Right hindlimb (tissue), 1 donor: ENCODE measurements around the gene APEH.

ENCODE experiments used
- DNase-seq: peaks from one replicate; pipeline ENCODE4 v3.0.0-alpha.2; 2018

Gene APEH

GRCh38 chr3:49652218-49652902, 21.8 kb upstream of the APEH start:
- no peak for DNase-seq

GRCh38 chr3:49652903-49653415, 21.2 kb upstream of the APEH start:
- DNase-seq: no peak

GRCh38 chr3:49653621-49654020, 20.5 kb upstream of the APEH start:
- no peak for DNase-seq

GRCh38 chr3:49654176-49654825, 19.9 kb upstream of the APEH start:
- no peak for DNase-seq

- no peak for DNase-seq
Observed at GRCh38 chr3:49654955-49655556, 19.1 kb upstream of the APEH start.

GRCh38 chr3:49655731-49656285, 18.3 kb upstream of the APEH start:
- DNase-seq: no peak

GRCh38 chr3:49656541-49657112, 17.5 kb upstream of the APEH start:
- DNase-seq: peak; percentile 47

GRCh38 chr3:49657208-49657915, 16.8 kb upstream of the APEH start:
- DNase-seq: no peak

- DNase-seq: no peak
Observed at GRCh38 chr3:49658711-49659110, 15.4 kb upstream of the APEH start.

- no peak for DNase-seq
Observed at GRCh38 chr3:49659756-49660155, 14.4 kb upstream of the APEH start.

GRCh38 chr3:49661281-49661680, 12.9 kb upstream of the APEH start:
- no peak for DNase-seq

- DNase-seq: no peak
Observed at GRCh38 chr3:49662021-49662420, 12.1 kb upstream of the APEH start.

- no peak for DNase-seq
Observed at GRCh38 chr3:49662720-49663413, 11.3 kb upstream of the APEH start.

GRCh38 chr3:49663831-49664230, 10.3 kb upstream of the APEH start:
- DNase-seq: no peak

GRCh38 chr3:49664300-49664699, 9.9 kb upstream of the APEH start:
- DNase-seq: no peak

GRCh38 chr3:49665822-49666519, 8.2 kb upstream of the APEH start:
- DNase-seq: no peak

- DNase-seq: no peak
Observed at GRCh38 chr3:49666592-49666991, 7.6 kb upstream of the APEH start.

GRCh38 chr3:49667701-49668413, 6.3 kb upstream of the APEH start:
- DNase-seq: no peak

GRCh38 chr3:49668414-49668797, 5.7 kb upstream of the APEH start:
- DNase-seq: no peak

GRCh38 chr3:49668861-49669260, 5.3 kb upstream of the APEH start:
- no peak for DNase-seq

GRCh38 chr3:49669352-49669751, 4.8 kb upstream of the APEH start:
- DNase-seq: no peak
